Femur (tissue), 1 donor: ENCODE measurements around the gene CAMK4.
"Not testable (repeated sequence)": the region's sequence is repeated elsewhere in the genome, so short reads cannot be mapped to it uniquely, and the experiment has no call there.

Experiments used
- DNase-seq: peaks from one replicate; pipeline ENCODE4 v3.0.0-alpha.2; 2017

CAMK4 gene

GRCh38 chr5:111385970-111386831, 162.0 kb downstream of the CAMK4 start:
- DNase-seq, result no peak

GRCh38 chr5:111386832-111387162, 162.6 kb downstream of the CAMK4 start:
- DNase-seq, result no peak

DNA sequence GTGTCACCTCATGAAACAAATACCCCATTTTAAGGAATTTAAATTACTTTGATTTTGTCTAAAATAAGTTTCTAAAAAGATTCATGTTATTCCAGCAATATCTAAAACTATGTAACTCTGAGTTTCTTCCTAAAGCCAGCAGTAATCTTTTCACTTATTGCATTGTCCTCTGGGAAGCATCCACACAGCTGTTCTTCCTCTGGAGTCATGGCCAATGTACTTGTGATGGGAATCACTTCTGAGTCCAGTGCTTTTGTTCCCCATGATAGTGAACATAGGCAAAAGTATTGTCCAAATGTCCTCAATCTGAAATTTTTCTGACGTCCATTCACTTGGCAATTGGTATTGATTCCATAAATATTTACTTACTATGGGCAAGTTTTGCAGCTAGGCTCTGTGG, 163.2 kb downstream of the CAMK4 start:
- no peak for DNase-seq

- no peak for DNase-seq
Observed at GRCh38 chr5:111389390-111390082, 165.4 kb downstream of the CAMK4 start.

- no peak for DNase-seq
Observed at GRCh38 chr5:111392181-111392580, 168.0 kb downstream of the CAMK4 start.

- no peak for DNase-seq
Observed at GRCh38 chr5:111394586-111394985, 170.4 kb downstream of the CAMK4 start.

- no peak for DNase-seq
Observed at GRCh38 chr5:111398013-111398412, 173.8 kb downstream of the CAMK4 start.

DNA sequence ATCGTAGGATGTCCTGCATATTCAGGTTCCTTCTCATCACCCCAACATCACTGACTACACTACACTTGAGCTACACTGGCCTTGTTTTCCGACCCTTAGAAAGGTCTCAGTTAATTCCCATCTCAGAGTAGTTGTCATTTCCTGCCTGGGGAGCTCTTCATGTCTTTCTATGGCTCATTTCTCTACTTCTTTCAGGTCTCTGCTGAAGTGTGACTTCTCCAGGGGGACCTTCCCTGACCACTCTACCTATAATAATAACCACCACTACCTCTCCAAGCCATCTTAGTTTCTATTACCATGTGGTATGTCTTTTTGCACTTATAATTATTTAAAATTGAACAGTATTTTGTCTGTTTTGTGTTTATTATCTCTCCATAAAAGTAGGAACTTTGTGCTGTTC, 174.9 kb downstream of the CAMK4 start:
- no peak for DNase-seq

- DNase-seq, result no peak
Observed at GRCh38 chr5:111401906-111402305, 177.7 kb downstream of the CAMK4 start.

DNA sequence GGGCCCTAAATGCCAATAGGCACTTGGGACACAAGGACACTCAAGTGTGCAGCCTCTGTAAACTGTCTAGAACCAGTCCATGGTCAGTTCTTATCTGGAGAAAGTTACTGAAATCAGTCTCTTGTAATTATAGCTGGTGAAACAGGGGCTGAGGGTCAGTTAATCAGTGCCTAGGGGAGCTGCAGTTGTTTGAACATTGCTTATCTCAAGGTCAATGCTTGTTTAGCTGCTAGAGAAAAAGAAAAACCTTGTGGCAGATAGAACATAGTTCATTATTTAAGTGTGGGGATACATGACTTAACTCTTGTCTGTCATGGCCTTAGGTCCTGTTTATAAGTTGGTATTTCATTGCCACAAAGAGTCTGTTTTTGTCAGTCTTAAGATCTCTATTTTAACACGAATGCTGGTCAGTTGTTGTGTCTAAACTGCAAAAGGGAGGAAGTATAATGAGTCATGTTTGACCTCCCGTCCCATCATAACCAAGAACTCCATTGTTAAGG, 180.1 kb downstream of the CAMK4 start:
- no peak for DNase-seq

DNA sequence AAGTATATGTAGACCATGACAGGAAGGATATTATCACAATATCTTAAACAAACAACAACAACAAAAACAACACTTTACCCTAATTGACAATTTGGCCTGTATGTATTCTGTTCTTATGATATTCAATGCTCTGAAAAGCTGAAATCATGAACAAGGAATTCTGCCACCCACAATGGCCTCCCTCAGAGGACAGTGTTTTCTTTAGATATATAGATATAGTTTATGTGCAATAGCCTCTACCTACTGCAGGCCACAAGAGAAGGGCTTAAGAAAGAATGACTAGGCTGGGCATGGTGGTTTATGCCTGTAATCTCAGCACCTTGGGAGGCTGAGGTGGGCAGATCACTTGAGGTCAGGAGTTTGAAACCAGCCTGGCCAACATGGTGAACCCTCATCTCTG, 183.4 kb downstream of the CAMK4 start:
- DNase-seq, result no peak

- no peak for DNase-seq
Observed at GRCh38 chr5:111408817-111409216, 184.6 kb downstream of the CAMK4 start.

DNA sequence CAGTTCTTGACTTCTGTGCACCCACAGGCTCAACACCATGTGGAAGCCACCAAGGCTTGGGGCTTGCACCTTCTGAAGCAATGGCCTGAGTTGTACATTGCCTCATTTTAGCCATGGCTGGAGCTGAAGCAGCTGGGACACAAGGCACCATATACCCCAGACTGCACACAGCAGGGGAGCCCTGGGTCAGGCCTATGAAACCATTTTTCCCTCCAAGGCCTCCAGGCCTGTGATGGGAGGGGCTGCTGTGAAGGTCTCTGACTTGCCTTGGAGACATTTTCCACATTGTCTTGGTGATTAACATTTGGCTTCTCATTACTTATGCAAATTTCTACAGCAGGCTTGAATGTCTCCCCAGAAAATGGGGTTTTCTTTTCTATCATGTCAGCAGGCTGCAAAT, 185.1 kb downstream of the CAMK4 start:
- not testable (repeated sequence) for DNase-seq

DNA sequence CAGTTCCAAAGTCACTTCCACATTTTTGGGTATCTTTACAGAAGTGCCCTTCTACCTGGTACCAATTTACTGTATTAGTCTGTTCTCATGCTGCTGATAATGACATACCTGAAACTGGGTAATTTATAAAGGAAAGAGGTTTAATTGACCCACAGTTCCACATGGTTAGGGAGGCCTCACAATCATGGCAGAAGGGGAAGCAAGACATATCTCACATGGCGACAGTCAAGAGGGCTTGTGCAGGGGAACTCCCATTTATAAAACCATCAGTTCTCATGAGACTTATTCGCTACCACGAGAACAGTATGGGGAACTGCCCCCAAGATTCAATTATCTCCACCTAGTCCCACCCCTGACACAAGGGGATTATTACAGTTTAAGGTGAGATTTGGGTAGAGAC, 185.9 kb downstream of the CAMK4 start:
- DNase-seq, result not testable (repeated sequence)

DNA sequence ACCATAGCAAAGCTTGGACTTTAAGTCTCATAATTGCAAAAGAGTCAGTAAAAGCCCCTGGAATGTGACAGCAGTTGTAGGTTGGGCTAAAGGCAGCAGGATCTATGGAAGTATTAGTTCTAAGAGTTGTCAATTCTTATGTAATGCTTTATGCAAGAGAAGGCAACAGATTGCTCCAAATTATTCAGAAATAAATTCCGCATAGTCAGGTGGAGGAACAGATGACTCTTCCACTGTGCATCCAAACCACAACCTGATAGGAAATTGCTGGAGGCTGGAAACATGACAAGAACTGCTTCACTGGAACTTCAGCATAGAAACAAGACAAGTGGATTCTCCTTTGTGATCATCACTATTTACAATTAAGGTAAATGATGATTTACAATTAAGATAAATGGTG, 187.1 kb downstream of the CAMK4 start:
- no peak for DNase-seq

DNA sequence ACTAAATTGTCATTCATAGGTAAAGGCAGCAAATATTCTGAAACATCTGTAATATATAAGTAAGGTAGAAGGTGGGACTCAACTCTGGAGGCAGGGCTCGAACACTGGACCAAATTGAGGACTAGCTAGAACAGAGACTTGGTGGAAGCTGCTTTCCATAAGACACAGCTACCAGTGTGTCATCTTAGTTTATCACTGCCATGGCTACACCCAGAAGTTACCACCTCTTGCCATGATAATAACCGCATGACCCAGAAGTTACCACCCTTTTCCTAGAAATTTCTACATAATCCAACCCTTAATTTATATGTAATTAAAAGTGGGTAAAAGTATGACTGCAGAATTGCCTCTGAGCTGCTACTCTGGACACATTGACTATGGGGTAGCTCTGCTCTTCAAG, 188.4 kb downstream of the CAMK4 start:
- DNase-seq, result no peak

DNA sequence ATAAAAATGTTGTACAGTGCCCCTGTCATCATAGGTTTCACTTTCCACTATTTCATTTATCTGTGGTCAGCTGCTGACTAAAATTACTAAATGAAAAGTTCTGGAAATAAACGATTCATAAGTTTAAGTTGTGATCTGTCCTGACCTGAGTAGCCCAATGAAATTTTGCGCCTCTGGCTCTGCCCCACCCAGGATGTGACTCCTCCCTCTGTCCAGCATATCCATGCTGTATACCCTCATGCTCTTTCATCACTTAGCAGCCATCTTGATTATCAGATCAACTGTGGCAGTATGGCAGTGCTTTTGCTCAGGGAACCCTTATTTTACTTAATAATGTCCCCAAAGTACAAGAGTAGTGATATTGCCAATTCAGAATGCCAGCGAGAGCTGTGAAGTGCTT, 190.9 kb downstream of the CAMK4 start:
- no peak for DNase-seq

DNA sequence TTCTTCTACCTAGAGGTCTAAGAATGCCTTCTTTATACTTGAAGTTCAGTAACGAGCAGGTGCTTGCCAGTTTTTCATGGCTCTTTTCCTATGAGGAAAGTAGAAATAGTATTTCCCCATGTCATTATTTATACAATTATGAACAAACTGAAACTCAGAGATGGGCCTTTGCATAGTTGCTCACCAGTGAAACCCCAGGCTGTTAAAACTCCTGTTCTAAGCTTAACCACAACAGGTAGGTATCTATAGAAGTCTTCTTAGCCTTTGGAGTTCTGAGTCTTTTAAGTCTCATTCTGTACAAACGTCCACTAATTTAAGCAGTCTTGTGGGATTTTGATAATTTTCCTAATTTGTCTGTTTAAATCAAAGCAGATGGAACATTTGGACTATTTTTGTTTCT, 198.1 kb downstream of the CAMK4 start:
- DNase-seq, result no peak

DNA sequence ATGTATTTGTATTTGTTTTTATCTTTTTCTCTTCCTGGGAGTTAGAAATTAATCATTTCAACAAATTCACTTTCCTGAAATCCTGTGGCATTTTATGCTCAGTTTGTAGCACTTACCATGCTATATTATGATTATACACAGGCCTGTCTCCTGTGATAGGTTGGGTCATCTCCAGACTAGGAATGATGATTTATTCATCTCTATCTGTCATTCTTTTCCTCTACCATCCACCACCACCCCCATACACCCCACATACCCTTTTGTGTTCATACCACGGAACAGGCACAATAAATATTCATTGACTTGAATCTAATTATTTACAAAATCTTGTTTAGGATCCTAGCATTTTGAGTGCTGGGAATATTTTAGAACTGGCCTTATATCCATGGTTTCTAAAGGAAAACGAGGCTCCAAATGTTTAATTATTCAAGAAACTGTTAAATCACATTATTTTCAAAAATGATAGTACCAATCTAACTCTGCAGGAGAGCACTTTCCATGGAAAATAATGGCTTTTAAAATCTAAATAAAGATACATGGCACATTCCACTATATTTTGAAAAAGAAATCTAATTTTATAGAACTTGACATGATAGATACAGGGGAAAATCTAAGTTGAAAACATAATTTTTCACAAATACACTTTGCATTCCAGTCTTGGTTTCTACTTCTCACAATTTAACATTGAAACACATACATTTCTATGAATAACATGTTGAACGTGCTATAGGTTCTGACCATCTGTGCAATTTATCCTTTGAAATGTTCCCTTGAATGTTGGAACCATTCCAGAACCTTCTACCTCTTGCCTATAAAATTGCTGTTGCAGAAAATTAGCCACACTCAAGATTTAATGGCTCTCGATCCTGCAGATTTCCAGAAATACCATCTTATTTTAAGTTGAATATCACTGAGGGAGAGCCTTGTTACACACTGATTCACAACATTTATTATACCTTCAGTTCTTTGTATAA, 198.8 kb downstream of the CAMK4 start:
- no peak for DNase-seq

- no peak for DNase-seq
Observed at GRCh38 chr5:111425205-111425604, 201.0 kb downstream of the CAMK4 start.

GRCh38 chr5:111427762-111428161, 203.6 kb downstream of the CAMK4 start:
- DNase-seq, result no peak

- no peak for DNase-seq
Observed at GRCh38 chr5:111432883-111433536, 208.8 kb downstream of the CAMK4 start.

GRCh38 chr5:111434800-111435199, 210.6 kb downstream of the CAMK4 start:
- DNase-seq, result no peak
